T1000 (cell line): ENCODE data around the gene ALDH9A1.

Experiments used
- DNase-seq: peaks from one replicate; lab custom pipeline; 2025; ENCODE audit warnings: mixed read lengths; lab: John Stamatoyannopoulos, UW

Gene ALDH9A1

DNA sequence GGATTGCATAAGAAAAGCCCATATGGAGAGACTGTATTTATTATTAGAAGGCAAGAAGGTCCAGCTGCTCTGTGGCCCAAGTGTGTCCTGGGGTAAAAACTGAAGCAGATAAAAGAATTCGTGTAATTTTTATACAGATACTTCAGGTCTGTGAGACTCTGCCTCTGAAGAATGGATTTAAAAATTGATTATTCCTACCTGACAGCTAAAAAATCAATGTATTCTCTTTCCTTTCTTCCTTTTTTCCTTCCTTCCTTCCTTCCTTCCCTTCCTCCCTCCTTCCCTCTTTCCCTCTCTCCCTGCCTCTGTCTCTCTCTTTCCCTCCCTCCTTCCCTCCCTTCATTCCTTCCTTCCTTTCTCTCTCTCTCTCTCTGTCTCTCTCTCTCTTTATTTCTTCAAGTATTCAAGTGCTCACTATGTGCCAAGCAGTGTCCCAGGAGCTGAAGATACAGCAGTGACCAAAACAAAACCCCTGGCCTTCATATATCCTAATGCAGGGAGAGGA lies 78.7 kb downstream of the ALDH9A1 start:
- no peak for DNase-seq

DNA sequence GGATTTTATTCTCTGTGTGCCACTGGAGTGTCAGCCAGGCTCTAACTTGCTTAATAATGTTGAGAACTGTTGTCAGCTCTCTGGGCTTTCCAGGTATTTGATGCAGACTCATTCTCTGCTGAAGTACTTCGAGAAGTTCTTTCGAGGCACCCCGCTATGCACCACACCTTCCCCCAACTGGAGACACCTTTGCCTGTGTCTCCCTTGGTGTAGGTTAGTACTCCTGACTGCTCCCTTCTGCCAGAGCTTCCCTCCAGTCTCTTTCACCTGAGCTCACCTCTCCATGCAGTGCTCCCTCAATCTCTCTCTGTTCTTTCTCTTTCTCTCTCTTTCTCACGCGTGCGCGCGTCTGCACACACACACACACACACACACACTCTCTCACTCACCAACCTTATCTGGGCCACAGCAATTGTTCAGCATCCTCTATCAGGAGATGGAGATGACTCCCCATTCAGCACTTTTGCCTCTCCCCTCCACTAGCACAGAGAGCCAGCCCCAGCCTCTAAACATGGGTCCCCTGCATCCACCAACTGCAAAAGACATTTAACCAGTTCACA lies 81.3 kb downstream of the ALDH9A1 start:
- no peak for DNase-seq

DNA sequence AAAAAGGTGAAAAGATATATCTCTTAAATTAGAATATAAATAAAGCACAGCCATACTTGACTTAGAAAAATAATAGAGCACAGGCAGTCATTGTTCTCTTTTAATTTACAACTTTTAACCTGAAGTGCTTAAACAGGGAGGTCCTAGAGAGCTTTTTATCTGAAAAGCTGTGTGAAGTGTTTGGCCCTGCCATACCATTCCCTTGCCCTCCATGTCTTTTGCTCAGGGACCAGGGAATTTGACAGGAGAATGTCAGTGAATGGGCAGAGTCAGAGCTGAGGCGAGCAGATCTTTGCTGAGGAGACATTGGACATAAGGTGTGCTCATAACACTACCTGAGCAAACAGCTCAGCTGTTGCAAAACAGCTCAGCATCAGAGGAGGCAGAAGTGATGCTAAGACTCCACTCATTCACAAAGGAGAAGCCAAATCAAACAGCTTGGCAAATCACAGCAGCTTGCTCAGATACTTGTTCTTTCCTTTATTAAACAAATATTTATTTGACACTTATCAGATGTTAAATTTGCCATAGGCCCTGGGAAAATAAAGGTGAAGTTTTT lies 82.2 kb downstream of the ALDH9A1 start:
- no peak for DNase-seq
